Measurements from ENCODE around the gene CSMD2. TPM values are rescaled to one million over a fixed set of nuclear protein-coding genes. Genes with fewer than 3 reads are reported as not detected.

CSMD2 gene
- polyA plus RNA-seq, 1 donor, result 0.36 TPM

- WGBS (ENCODE audit: insufficient coverage, low lambda C conversion rate), result no CpG with 5 or more reads among the region's 3 CpGs
- no peaks in the 10 kb centered on the region for H3K36me3 ChIP-seq (ENCODE audit: control insufficient read depth, insufficient read depth, low read length)
- no peak overlapping the region for H3K27ac ChIP-seq (ENCODE audit: low read length)
- H3K9me3 ChIP-seq (ENCODE audit: control insufficient read depth, low read depth, low read length), result no peaks in the 10 kb centered on the region
- no peak for DNase-seq
- H3K4me3 ChIP-seq (ENCODE audit: low read length), result no peak overlapping the region
- peaks cover 25% of the 10 kb centered on the region for H3K27me3 ChIP-seq (ENCODE audit: control insufficient read depth, insufficient read depth, low read length)
- no peaks in the 10 kb centered on the region for H3K4me1 ChIP-seq (ENCODE audit: control insufficient read depth, insufficient read depth, low read length)
These were observed 8.3 kb downstream of the CSMD2 start for GRCh38 chr1:34156739-34157138.

DNA sequence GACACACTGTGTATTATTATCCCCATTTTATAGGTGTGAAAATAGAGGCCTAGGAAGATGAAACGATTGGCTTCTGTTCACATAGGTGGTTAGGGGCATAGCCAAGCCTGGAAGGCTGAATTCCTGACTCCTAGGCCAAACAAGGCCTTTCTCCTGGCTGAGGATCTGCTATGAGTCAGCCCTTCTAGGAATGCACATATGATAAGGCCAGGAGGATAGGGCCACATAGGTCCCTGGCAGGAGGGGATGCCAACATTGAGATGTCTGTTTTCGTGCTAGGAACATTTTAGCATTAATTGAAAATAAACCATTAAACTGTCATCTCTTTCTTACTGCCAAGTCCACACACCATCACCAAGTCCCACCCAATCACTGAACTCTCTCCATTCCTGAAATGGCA is 9.2 kb downstream of the CSMD2 start:
- Histone ChIP-seq H3K4me3 (ENCODE audit: low read length) (no peak overlapping the region), H3K4me1 (ENCODE audit: control insufficient read depth, insufficient read depth, low read length) (no peaks in the 10 kb centered on the region), H3K27ac (ENCODE audit: low read length) (no peak overlapping the region), H3K9me3 (ENCODE audit: control insufficient read depth, low read depth, low read length) (no peaks in the 10 kb centered on the region), H3K27me3 (ENCODE audit: control insufficient read depth, insufficient read depth, low read length) (peaks cover 16% of the 10 kb centered on the region), H3K36me3 (ENCODE audit: control insufficient read depth, insufficient read depth, low read length) (no peaks in the 10 kb centered on the region)
- WGBS (ENCODE audit: insufficient coverage, low lambda C conversion rate), result no CpG with 5 or more reads among the region's 2 CpGs
- no peak for DNase-seq

DNA sequence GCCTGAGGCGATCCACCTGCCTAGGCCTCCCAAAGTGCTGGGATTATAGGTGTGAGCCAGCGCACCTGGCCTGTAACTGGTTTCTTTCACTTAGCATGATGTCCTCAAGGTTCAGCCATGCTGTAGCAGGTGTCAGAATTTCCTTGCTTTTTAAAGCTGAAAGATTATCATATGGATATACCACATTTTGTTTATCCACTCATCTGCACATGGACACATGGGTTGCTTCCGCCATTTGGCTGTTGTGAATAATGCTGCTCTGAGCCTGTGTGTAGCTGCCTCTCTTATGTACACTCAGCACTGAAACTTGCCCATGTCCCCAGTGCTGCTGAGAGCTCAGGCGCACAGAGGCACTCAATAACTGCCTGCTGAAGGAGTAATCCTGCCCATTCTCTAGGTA is 11.8 kb downstream of the CSMD2 start:
- H3K4me3 ChIP-seq (ENCODE audit: low read length), result no peak overlapping the region
- H3K27me3 ChIP-seq (ENCODE audit: control insufficient read depth, insufficient read depth, low read length), result peaks cover 6% of the 10 kb centered on the region
- no peak overlapping the region for H3K27ac ChIP-seq (ENCODE audit: low read length)
- WGBS (ENCODE audit: insufficient coverage, low lambda C conversion rate), result no CpG with 5 or more reads among the region's 4 CpGs
- no peaks in the 10 kb centered on the region for H3K9me3 ChIP-seq (ENCODE audit: control insufficient read depth, low read depth, low read length)
- no peaks in the 10 kb centered on the region for H3K36me3 ChIP-seq (ENCODE audit: control insufficient read depth, insufficient read depth, low read length)
- DNase-seq, result no peak
- no peaks in the 10 kb centered on the region for H3K4me1 ChIP-seq (ENCODE audit: control insufficient read depth, insufficient read depth, low read length)

DNA sequence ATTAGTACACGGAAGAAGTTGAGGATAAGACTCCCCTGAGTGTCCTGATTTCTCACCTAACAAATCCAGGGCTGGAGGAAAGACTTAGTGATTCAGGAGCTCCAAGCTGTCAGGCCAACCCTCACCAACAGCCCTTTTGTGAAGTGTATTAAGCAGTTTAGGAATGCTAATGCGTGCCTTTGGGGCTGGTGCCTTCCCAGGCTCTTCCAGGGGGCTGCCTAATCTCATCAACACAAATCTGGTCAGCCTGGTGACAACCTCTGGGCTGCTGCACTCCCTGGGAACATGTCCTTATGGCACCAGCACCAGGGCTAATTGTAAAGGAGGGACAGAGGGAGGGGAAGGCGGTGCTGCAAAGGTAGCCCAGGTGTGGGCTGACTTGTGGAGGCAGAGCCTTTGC is 15.5 kb downstream of the CSMD2 start:
- Histone ChIP-seq H3K27me3 (ENCODE audit: control insufficient read depth, insufficient read depth, low read length) (peaks cover 6% of the 10 kb centered on the region), H3K9me3 (ENCODE audit: control insufficient read depth, low read depth, low read length) (no peaks in the 10 kb centered on the region), H3K4me1 (ENCODE audit: control insufficient read depth, insufficient read depth, low read length) (no peaks in the 10 kb centered on the region), H3K27ac (ENCODE audit: low read length) (no peak overlapping the region), H3K4me3 (ENCODE audit: low read length) (no peak overlapping the region), H3K36me3 (ENCODE audit: control insufficient read depth, insufficient read depth, low read length) (no peaks in the 10 kb centered on the region)
- WGBS (ENCODE audit: insufficient coverage, low lambda C conversion rate), result no CpG with 5 or more reads among the region's 3 CpGs
- no peak for DNase-seq

GRCh38 chr1:34147301-34147700 is 17.7 kb downstream of the CSMD2 start:
- H3K4me3 ChIP-seq (ENCODE audit: low read length), result no peak overlapping the region
- no peak for DNase-seq
- WGBS (ENCODE audit: insufficient coverage, low lambda C conversion rate), result 39% methylated on average over 2 of the region's 4 CpGs

DNA sequence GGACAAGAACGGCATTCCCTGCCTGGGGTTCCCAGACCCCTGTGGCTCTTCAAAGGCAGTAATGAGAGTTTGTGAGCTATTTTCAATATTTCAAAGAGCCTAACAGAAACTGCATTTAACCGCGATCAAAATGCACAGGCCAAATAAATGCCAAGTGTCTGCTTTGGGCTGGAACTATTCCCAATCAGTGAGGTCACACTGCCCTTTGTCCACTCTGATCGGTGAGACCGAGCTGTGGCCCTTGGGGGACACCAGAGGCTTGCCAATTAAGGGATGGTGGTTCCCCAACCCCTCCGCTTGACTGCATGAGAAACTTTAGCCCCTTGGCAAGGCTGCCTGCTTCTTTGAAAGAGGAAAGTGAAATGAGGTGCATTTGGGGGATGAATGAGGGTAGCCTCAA is 20.3 kb downstream of the CSMD2 start:
- Histone ChIP-seq H3K27ac (ENCODE audit: low read length) (no peak overlapping the region), H3K9me3 (ENCODE audit: control insufficient read depth, low read depth, low read length) (no peaks in the 10 kb centered on the region), H3K4me1 (ENCODE audit: control insufficient read depth, insufficient read depth, low read length) (no peaks in the 10 kb centered on the region), H3K4me3 (ENCODE audit: low read length) (no peak overlapping the region), H3K27me3 (ENCODE audit: control insufficient read depth, insufficient read depth, low read length) (peaks cover 6% of the 10 kb centered on the region), H3K36me3 (ENCODE audit: control insufficient read depth, insufficient read depth, low read length) (no peaks in the 10 kb centered on the region)
- WGBS (ENCODE audit: insufficient coverage, low lambda C conversion rate), result no CpG with 5 or more reads among the region's 6 CpGs
- no peak for DNase-seq

More at GRCh38 chr1:34147301-34147700, 17.7 kb downstream of the CSMD2 start:
- Histone ChIP-seq H3K4me1 (ENCODE audit: control insufficient read depth, insufficient read depth, low read length) (no peaks in the 10 kb centered on the region), H3K9me3 (ENCODE audit: control insufficient read depth, low read depth, low read length) (no peaks in the 10 kb centered on the region), H3K36me3 (ENCODE audit: control insufficient read depth, insufficient read depth, low read length) (no peaks in the 10 kb centered on the region), H3K27ac (ENCODE audit: low read length) (no peak overlapping the region), H3K27me3 (ENCODE audit: control insufficient read depth, insufficient read depth, low read length) (peaks cover 6% of the 10 kb centered on the region)

DNA sequence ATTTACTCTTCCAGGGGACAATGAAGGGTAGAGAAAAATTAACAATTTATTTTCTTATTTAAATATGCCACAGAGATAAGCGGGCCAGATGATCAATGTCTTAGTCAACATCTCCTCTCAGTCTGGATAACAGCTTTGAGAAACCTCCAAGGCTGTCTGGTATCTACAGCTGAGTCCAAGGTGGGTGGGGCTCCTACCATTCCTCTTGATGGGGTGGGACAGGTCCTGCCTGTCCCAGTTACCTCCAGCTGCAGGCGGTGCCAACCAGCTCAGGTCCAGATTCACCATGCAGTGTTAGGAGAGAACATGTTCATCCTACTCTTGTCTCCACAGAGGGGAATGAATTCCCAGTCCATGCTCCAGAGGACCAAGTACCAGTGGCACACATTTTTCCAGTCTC is 21.1 kb downstream of the CSMD2 start:
- no peaks in the 10 kb centered on the region for H3K9me3 ChIP-seq (ENCODE audit: control insufficient read depth, low read depth, low read length)
- H3K27me3 ChIP-seq (ENCODE audit: control insufficient read depth, insufficient read depth, low read length), result peaks cover 3% of the 10 kb centered on the region
- H3K36me3 ChIP-seq (ENCODE audit: control insufficient read depth, insufficient read depth, low read length), result no peaks in the 10 kb centered on the region
- no peak overlapping the region for H3K27ac ChIP-seq (ENCODE audit: low read length)
- H3K4me1 ChIP-seq (ENCODE audit: control insufficient read depth, insufficient read depth, low read length), result no peaks in the 10 kb centered on the region
- no CpG with 5 or more reads among the region's 2 CpGs for WGBS (ENCODE audit: insufficient coverage, low lambda C conversion rate)
- no peak for DNase-seq
- H3K4me3 ChIP-seq (ENCODE audit: low read length), result no peak overlapping the region

- Histone ChIP-seq H3K27ac (ENCODE audit: low read length) (no peak overlapping the region), H3K4me1 (ENCODE audit: control insufficient read depth, insufficient read depth, low read length) (no peaks in the 10 kb centered on the region), H3K36me3 (ENCODE audit: control insufficient read depth, insufficient read depth, low read length) (no peaks in the 10 kb centered on the region), H3K9me3 (ENCODE audit: control insufficient read depth, low read depth, low read length) (no peaks in the 10 kb centered on the region), H3K4me3 (ENCODE audit: low read length) (no peak overlapping the region), H3K27me3 (ENCODE audit: control insufficient read depth, insufficient read depth, low read length) (no peaks in the 10 kb centered on the region)
- DNase-seq, result no peak
- WGBS (ENCODE audit: insufficient coverage, low lambda C conversion rate), result no CpG with 5 or more reads among the region's 7 CpGs
These were observed 24.9 kb downstream of the CSMD2 start for GRCh38 chr1:34140011-34140676.

GRCh38 chr1:34137411-34137810 is 27.6 kb downstream of the CSMD2 start:
- no peak overlapping the region for H3K4me3 ChIP-seq (ENCODE audit: low read length)
- no peak overlapping the region for H3K27ac ChIP-seq (ENCODE audit: low read length)
- no peaks in the 10 kb centered on the region for H3K36me3 ChIP-seq (ENCODE audit: control insufficient read depth, insufficient read depth, low read length)
- no peaks in the 10 kb centered on the region for H3K4me1 ChIP-seq (ENCODE audit: control insufficient read depth, insufficient read depth, low read length)
- no peak for DNase-seq
- H3K9me3 ChIP-seq (ENCODE audit: control insufficient read depth, low read depth, low read length), result no peaks in the 10 kb centered on the region
- H3K27me3 ChIP-seq (ENCODE audit: control insufficient read depth, insufficient read depth, low read length), result no peaks in the 10 kb centered on the region
- WGBS (ENCODE audit: insufficient coverage, low lambda C conversion rate), result no CpG with 5 or more reads among the region's 3 CpGs

DNA sequence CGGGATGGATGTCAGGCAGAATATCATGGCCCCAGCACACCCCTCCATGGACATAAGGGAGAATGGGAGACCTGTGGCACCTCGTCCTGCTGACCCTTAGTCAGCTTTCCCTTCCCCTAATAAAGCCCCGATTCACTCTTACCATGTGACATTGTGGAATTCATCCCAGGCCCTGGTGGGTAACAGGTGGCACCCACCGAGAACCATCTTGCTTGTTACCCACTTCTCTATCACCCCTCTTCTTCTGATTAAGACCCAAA is 32.9 kb downstream of the CSMD2 start:
- H3K36me3 ChIP-seq (ENCODE audit: control insufficient read depth, insufficient read depth, low read length), result no peaks in the 10 kb centered on the region
- DNase-seq, result no peak
- H3K9me3 ChIP-seq (ENCODE audit: control insufficient read depth, low read depth, low read length), result no peaks in the 10 kb centered on the region
- H3K27me3 ChIP-seq (ENCODE audit: control insufficient read depth, insufficient read depth, low read length), result no peaks in the 10 kb centered on the region
- H3K27ac ChIP-seq (ENCODE audit: low read length), result no peak overlapping the region
- no peaks in the 10 kb centered on the region for H3K4me1 ChIP-seq (ENCODE audit: control insufficient read depth, insufficient read depth, low read length)
- WGBS (ENCODE audit: insufficient coverage, low lambda C conversion rate), result no CpG with 5 or more reads among the region's 4 CpGs
- no peak overlapping the region for H3K4me3 ChIP-seq (ENCODE audit: low read length)

DNA sequence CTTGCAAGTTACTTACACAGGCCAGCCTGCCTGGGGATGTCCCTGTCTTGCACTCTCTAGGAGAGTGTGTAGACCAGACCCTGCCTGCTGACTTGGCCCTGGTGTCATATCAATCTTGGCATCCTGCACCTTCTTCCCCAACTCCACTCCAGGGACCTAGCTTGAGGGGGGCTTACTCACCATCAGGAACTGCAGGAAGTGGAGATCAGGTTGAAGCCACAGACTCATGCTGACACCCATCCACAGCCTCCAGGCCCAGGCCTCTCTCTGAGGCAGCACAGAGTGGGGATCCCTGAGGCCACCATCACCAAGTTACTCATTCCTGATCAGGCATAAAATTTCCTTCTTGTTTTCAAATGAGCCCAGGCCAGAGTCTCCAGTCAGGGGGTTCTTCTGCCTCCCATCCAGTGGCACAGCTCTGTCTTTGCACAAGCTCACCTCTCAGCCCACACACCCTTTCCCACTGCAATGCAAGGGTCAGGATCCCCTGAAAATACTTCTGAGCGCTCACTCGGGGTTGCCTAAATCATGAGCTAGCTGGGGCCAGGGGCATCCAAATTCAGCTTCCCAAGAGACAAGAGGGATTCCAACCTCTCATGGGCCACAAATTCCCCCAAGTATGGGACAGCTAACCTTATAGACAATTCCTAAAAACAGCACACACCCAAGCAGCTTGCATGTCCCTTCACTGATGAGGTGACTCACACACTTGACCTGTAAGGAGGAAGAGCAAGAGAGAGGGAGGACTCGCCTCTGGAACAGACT is 33.5 kb downstream of the CSMD2 start:
- Histone ChIP-seq H3K4me1 (ENCODE audit: control insufficient read depth, insufficient read depth, low read length) (no peaks in the 10 kb centered on the region), H3K4me3 (ENCODE audit: low read length) (no peak overlapping the region), H3K9me3 (ENCODE audit: control insufficient read depth, low read depth, low read length) (no peaks in the 10 kb centered on the region), H3K27ac (ENCODE audit: low read length) (no peak overlapping the region), H3K27me3 (ENCODE audit: control insufficient read depth, insufficient read depth, low read length) (no peaks in the 10 kb centered on the region), H3K36me3 (ENCODE audit: control insufficient read depth, insufficient read depth, low read length) (no peaks in the 10 kb centered on the region)
- DNase-seq, result no peak
- no CpG with 5 or more reads among the region's 3 CpGs for WGBS (ENCODE audit: insufficient coverage, low lambda C conversion rate)
